NCI-H69 (cell line): ENCODE results near the gene TSPAN16.

Experiments used
- DNase-seq: peaks from one replicate; lab custom pipeline; 2025; lab: John Stamatoyannopoulos, UW

The TSPAN16 gene

GRCh38 chr19:11295665-11296245, at the start of gene TSPAN16:
TSPAN16 (plus strand) TSS chr19:11296160; CDS start chr19:11296298, 138 bp downstream.
- peak; percentile 73 for DNase-seq

DNA sequence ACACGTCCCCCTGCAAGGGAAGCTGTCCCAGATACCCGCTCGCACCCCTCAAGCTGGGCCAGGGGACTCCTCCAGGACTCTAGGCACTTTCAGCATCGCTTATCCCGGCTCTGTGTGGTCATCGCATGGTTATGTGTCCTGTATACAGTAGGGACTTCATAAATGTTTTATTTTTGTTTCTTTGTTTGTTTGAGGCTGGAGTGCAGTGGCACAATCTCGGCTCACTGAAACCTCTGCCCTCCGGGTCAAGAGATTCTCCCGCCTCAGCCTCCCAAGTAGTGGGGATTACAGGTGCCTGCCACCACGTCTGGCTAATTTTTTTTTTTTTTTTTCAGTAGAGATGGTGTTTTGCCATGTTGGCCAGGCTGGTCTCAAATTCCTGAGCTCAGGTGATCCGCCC, 49.0 kb upstream of the TSPAN16 start:
- DNase-seq: no peak

- no peak for DNase-seq
Measured at GRCh38 chr19:11247391-11247790, 48.6 kb upstream of the TSPAN16 start.

DNA sequence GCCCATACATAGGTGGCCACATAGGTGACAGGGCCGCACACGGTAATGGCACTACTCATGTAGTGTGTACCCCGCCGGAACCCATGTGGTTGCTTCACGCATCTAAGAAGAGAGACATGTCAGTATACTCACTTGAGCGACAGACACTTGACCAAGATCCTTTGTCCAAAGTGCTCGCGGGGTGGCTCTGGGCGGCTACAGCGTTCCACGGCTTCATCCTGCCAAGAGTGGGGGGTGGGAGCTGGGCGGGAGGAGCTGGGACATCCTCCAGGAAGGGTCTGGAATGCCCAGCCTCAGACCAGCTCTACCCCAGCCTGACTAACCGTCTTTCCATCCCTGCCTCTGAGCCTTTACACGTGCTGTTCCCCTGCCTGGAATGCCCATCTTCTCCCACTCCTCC, 48.0 kb upstream of the TSPAN16 start:
- no peak for DNase-seq

DNA sequence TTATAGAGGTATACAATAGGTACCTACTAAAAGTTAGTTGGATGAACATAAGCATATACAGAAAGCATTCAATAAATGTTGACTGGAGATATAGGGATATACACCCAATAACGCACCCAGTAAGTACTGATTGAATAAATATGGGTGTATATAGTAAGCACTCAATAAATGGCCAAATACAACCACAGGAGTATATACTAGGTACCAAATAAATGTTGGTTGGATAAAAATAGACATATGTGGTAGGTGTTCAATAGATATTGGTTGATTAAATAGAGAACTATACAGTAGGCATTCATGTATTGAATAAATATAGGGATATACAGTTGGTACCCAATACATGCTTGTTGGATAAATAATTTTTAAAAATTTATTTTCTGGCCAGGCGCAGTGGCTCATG, 47.1 kb upstream of the TSPAN16 start:
- DNase-seq: no peak

GRCh38 chr19:11251217-11251616, 44.7 kb upstream of the TSPAN16 start:
- no peak for DNase-seq

DNA sequence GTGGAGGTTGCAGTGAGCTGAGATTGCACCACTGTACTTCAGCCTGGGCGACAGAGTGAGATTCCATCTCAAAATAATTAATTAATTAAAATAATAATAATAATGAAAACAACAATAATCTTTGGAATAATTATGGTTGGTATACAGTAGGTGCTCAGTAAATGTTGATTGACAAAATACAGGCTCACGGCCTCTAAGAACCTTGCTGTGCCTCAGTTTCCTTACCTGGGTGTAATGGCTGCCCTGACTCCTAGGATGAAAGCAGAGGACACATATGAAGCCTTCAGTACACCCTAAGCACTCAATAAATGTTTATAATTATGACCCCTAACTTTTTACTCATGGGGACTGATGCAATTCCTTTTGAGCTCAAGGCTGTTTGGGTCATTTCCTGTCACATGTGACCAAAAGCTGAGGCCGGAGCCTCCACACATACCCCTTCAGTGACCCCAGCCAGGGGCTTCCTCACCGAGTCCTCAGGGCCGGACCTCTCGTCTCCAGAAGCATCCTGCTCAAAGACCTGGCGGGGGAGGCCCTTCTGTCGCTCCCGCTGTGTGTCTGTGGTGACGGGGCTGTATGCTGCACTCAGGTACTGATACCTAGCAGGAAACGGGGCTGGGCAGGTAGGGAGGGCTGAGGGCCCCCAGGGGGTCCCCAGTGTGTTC, 44.2 kb upstream of the TSPAN16 start:
- DNase-seq: no peak

- no peak for DNase-seq
Measured at GRCh38 chr19:11252665-11253355, 43.1 kb upstream of the TSPAN16 start.

DNA sequence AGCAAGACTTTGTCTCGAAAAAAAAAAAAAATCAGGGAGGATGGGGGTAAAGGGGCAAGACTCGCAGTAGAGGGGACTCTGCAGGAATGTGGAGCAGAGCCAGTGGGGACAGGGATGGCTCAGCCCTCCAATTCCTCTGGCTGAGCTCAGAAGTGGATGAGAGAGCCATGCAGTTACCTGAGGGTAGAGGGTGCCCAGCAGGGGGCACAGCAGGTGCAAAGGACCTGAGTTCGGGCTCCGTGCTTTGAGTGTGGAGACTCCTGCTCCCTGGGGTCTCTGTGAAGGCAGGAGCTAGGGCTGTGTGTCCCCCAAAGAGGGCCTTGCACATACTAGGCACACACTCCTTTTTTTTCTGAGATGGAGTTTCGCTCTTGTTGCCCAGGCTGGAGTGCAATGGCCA, 41.3 kb upstream of the TSPAN16 start:
- DNase-seq: no peak

- no peak for DNase-seq
Measured at GRCh38 chr19:11256189-11256588, 39.8 kb upstream of the TSPAN16 start.

- DNase-seq: no peak
Measured at GRCh38 chr19:11257846-11258380, 38.0 kb upstream of the TSPAN16 start.

DNA sequence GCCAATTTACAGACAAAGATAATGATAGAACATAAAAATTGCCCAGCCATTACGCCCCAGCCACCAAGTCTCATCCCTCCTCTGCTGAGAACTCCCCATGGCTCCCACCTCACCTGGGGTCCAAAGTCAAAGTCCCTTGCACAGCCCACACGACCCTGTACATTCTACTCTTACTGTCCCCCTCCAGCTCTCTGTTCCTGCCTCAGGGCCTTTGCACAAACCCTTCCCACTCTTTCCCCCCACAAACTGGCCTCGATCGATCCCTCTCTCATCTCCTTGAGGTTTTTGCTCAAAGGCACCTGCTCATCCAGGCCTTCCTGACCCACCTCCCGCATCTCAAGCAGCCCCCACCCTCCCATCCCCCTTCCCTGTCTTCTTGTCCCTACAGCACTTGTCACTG, 35.0 kb upstream of the TSPAN16 start:
- no peak for DNase-seq

GRCh38 chr19:11261431-11261970, 34.5 kb upstream of the TSPAN16 start:
- DNase-seq: no peak

- peak; percentile 61 for DNase-seq
Measured at GRCh38 chr19:11261971-11262839, 33.8 kb upstream of the TSPAN16 start, which contains the start of gene DOCK6. DOCK6 (minus strand) TSS chr19:11262524; CDS start chr19:11262440, 84 bp downstream.

DNA sequence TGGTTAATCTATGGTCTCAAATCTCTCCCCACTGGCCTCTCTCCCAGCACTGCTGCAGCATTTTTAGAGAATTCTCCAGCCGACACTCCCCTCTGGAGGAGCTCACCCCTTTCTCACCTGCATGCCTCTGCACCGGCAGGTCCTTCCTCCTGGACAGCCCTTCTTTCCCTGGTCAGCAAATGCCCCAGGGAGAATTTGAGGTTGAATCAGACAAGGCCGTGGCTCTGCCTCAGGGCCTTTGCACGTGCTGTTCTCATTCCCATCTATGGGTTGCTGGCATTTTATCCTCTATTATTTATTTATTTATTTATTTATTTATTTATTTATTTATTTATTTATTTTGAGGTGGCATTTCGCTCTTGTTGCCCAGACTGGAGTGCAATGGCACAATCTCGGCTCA, 32.2 kb upstream of the TSPAN16 start:
- no peak for DNase-seq

DNA sequence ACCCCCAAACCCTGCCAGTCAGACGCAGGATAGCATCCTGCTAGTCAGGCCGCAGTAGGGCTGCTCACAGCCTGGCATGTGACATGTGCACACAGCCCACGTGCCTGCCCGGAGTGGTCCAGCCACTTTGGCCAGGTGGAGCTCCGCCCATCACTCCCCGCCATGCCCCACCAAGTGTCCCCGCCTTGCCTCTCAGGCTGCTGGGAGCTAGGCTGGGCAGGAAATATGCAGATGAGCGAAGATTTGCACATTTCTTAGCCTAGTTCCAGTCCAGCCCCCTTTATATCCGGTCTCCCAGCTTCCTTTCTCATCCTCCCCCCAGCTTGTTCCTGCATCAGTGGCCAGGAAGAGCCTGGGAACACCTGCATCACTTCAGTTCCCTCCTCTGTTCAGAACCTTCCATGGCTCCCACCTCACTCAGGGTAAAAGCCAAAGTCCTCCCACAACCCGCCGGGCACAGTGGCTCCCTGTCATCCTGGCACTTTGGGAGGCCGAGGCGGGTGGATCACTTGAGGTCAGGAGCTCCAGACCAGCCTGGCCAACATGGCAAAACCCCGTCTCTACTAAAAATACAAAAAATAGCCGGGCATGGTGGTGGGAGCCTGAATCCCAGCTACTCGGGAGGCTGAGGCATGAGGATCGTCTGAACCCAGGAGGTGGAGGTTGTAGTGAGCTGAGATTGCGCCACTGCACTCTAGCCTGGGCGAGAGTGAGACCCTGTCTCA, 31.3 kb upstream of the TSPAN16 start:
- DNase-seq: no peak

GRCh38 chr19:11265177-11265784, 30.7 kb upstream of the TSPAN16 start:
- no peak for DNase-seq

DNA sequence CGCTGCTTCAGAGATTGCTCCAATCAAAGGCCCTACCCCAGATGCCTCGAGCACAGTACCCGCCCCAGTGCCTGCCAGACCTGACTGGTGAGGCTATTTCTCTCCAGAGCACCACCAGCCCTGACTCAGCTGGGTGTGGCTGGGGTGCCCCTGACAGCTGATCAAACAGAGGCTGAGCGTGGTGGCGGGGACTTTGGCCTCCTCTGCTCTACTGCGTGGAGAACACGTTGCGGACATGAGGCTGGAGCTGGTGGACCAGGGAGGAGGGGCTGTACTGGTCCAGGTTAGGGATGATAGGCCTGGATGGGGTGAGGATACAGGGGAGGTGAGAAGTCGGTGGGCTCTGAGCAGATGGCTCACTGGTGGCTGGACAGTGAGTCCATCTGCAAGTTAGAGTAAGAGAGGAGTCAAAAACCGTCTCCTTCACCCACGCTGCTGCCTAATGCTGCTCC, 30.1 kb upstream of the TSPAN16 start:
- DNase-seq: peak; percentile 85

GRCh38 chr19:11267316-11268085, 28.5 kb upstream of the TSPAN16 start:
- no peak for DNase-seq

- peak; percentile 69 for DNase-seq
Measured at GRCh38 chr19:11268783-11269267, 27.1 kb upstream of the TSPAN16 start.
